HG02798 (cell line): Measurements from ENCODE around the gene AFAP1.
A peak's percentile ranks its signal among the peaks of the same experiment; 100 is the strongest.

Experiments
- ATAC-seq: cut with Tn5 transposase; IDR thresholded peaks from one replicate; pipeline ENCODE4 v1.9.1; 2021; ENCODE audit warnings: mild to moderate bottlenecking; ENCODE audit not compliant: unreplicated experiment, poor library complexity

The AFAP1 gene

DNA sequence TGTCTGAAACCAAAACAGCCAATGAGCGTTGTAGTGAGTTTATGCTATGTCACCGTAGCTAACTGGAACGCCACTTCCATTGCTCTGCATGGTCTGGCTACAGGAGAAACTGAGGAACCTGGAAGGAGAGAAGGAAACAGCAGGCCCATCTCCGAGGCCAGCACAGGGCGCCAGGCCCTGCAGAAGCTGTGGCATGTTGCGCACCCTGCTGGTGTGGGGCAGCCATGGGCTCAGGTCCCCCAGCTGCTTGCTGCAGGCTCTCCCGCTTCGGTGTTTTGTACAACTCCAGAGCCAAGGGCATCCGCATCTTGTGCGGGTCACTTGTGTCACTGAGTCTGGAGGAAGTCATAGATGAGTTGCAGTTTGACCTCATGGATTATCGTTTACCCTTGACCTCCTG, 89.2 kb downstream of the AFAP1 start:
- ATAC-seq = no peak

GRCh38 chr4:7847206-7847605, 92.5 kb downstream of the AFAP1 start:
- ATAC-seq = no peak

- ATAC-seq = no peak
Measured at GRCh38 chr4:7845493-7846128, 94.0 kb downstream of the AFAP1 start.

DNA sequence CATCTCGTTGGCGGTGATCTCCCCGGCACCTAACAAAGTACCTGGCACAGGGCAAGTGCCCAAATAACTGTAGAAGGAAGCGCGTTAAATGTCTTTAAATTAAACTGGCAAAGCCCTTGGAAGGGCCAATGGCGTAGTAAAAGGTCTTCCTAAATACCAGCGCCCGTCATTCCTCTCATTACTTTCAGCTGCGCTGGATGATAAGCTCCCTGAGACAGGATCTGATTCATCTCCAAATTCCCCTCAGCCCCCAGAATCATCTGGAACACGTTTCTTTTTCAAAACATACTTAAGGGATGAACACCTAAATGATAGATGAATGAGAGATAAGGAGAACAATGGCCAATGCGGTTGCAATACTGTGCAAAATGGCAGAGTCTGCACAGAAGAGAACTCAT, 95.1 kb downstream of the AFAP1 start:
- ATAC-seq = no peak

- ATAC-seq = no peak
Measured at GRCh38 chr4:7843831-7844593, 95.6 kb downstream of the AFAP1 start.

DNA sequence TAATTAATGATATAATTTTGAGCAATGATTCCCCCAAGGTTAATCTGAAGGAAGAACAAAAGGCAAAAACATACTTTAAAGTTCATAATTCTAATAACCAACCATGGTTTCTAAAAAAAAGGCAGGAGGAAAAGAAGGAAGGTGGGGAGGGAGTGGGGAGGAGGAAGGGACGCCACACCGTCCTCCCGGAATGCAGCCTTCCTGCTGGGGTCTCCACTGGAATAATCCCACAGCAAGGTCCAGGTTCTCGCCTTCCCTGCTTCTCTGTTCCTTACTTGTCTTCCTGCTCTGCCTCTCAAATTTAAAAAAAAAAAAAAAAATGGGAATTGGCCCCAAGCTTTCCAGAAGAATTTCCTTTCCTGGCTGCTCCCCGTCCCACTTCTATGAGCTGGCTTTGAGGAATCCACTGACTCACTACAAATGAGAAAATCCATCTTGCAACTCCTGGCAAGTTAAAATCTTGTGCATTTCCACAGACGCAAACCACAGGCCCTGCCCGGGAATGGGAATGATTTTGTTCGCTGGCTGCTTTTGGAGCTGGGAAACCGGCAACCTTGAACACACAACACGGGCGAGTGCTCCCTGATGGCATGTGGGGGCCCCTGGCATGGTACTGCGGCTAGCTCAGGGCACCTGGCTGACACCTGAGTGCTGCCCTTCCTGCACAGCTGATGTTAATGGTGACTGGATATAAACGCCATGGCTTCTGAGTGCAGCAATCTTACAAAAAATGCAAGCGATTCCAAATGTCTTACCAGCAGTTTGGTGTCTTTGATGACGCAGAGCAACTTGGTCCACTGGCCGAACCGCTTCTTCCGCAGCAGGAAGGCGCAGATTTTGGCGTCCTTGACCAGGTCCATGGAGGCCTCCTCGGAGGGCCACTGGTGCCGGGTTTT, 97.0 kb downstream of the AFAP1 start:
- ATAC-seq = no peak

DNA sequence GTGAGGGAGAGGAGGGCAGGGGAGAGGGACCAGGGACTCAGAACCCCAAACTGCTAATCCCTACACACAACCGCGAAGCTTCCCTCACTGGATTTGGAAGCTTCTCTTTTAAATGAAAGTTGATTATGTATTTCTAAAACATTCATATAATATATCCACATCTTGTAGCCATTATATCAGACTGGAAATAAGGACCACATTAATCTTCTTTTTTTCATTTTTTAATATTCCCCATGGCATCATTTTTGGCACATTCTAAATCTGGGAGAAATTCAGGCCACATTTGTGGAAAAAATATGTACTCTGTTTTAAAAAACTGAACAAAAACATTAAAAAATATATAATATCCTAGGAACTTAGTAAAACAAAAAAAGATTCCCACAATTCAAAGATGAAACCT, 97.8 kb downstream of the AFAP1 start:
- no peak for ATAC-seq

GRCh38 chr4:7841071-7841470, 98.6 kb downstream of the AFAP1 start:
- ATAC-seq = no peak

DNA sequence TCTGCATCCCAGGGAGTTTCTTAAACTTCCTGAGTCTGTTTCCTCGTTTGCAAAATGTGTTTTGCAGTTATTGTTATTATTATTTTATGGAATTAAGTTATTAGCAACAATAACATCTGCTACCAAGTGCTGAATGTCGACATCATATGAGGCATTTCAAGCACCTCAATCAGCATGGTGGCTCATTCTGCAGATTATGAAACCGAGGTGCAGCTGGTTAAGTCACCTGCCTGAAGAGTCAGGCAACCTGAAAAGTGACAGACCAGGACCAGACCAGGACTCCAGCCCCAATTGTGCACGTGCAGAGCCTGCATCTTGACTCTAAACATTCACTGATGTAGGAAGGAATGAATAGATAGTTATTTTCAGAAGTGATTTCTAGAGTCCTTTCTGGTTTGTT, 99.8 kb downstream of the AFAP1 start:
- no peak for ATAC-seq

GRCh38 chr4:7838136-7838782, 101.4 kb downstream of the AFAP1 start:
- ATAC-seq = no peak

- ATAC-seq = no peak
Measured at GRCh38 chr4:7837597-7838135, 102.0 kb downstream of the AFAP1 start.

DNA sequence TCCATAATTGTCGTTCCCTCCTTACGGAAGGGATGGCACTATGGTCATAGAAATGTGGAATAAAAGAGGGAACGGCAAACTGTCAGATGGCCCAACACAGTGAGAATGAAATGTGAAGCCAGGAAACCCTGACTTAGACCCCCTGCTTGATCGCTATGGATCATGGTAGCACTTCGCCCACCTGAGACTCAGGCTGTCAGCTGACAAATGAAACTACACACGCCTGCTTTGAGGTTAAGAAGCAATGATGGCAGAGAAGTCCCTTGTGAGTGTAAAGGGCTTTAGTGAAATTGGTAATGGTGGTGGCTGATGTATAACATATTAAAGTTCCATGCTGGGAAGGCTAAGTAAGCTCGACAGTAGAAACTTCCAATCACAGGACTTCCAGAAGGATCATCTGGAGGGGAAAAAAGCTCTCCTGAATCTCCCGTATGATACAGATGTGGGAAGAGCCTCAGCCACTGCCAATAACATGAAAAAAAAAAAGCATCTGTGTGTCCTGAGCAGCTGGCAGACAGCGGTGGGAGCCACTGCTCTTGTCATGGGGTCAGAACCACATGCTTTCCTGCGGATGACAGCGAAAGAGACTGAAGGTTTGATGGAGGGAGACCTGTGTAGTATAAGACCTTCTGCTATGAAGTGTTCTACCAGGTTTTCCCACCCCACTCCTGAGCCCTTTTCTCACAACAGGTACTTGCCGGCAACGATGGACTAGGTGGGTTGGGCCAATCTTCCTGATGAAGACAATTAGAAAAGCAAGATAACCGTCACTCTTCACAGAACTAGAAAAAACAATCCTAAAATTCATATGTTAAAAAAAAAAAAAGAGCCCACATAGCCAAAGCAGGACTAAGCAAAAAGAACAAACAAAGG, 107.6 kb downstream of the AFAP1 start:
- ATAC-seq = no peak

DNA sequence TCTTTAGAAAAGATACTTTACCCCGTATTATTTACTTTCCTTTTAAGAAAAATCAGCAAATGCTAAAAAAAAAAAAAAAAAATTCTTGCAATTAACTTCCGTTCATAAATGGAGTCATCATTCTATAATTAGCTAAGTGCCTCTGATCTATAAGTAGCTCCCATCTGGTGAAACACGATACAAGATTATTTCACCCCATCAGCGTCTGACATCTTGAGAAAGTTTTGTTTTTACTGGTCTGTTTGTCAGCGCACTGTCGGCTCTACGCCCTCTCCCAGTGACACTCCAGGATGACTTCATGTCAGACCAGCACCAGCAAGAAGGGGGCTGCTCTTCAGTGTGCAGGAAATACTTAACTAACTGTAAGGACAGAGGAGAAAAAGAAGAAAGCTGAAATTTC, 108.3 kb downstream of the AFAP1 start:
- peak; percentile 70 for ATAC-seq

DNA sequence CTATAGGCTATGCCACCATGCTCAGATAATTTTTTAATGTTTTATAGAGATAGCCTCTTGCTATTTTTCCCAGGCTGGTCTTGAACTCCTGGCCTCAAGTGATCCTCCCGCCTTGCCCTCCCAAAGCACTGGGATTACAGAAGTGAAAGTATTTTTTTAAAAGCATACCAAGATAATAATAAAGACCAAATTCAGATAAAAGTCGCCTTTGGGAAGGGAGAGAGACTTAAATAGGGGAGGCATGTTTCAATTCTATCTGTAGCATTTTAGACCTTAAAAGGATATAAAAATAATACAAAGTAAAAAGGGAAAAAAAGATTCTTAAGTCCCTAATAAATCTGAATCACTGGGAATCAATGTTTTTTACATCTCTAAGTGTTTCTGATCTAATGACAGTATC, 108.9 kb downstream of the AFAP1 start:
- ATAC-seq = no peak

DNA sequence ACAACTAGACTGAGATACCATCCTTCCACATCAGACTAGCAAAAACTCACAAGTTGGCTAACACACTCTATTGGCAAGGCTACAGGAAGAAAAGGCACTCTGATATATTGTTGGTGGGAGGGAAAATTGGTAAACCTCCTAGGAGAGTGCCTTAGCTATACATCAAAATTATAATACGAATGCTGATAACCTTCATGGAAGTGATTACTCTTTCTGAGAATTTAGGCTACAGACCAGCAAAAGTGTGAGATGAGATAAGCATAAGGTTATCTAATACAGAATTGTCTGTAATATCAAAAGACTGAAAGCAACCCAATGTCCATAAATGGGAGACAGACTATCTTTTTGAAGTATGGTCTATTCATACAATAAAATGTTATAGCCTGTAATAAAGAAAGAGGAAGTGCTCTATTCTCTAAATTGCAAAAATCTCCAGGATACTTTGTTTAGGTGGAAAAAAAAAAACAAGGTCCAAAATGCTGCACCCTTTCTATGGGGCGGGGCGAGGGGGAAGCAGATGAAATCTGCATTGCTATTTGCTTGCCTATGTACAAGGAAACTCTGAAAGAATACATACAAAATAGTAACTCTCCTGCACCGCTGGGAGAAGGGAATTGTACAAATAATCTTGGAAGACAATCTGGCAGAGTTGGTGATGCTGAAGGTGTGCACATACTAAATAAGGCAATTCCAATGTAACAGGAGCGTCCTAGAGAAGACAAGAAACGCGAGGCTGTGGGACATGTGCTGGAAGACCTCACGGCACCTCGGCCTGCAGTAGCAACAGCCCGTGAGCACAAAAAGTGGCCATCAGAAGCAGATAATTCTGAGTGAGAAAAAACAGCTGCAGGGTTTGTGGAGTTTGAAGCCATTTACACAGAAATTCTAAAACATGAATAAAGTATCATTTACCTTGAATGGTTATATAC, 109.7 kb downstream of the AFAP1 start:
- no peak for ATAC-seq

DNA sequence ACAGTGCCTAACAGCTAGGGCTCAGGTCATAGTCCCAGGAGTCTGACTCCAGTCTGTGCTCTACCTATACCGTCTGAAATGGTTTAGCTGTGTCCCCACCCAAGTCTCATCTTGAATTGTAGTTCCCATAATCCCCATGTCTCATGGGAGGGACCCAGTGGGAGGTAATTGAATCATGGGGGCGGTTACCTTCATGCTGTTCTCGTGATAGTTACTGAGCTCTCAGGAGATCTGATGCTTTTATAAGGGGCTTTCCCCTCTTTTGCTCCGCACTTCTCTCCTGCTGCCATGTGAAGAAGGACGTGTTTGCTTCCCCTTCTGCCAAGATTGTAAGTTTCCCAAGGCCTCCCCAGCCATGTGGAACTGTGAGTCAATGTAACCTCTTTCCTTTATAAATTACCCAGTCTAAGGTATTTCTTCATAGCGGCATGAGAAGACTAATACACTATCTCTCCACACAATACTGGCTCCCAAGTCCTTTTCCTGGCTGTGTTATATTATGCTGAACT, 110.8 kb downstream of the AFAP1 start:
- ATAC-seq = no peak

DNA sequence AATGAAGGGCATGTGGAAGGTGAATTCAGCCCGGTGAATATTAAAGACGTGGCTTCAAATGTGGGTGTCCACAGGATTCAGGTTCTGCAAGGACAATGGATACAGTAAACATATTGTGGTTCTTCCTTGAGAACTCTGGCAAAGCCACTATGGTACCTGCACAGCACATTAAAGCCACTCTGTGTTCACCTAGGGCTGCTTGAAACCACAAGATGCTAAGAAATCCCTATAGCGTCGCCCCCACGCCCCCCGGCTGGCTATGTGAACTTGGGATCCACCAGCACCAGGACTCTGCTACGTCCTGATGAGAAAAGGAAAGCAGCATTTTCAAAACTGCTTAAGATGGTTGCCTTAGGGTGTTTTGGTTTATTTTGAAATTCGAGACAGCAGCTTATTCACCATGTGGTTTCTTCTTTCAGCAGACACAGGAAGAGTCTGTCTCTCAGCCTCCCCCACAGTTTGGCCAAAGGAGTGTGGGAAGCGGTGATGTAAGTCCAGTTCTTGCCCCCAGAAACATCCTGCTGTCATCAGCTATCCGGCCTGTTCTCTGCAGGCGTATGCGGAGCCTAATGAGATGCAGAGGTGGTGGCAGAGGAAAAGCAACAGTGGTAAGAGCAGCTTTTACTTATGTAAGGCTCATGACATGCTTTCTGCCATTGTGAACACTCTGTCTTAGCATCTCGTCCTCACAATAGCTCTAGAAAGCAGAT, 111.5 kb downstream of the AFAP1 start:
- no peak for ATAC-seq

DNA sequence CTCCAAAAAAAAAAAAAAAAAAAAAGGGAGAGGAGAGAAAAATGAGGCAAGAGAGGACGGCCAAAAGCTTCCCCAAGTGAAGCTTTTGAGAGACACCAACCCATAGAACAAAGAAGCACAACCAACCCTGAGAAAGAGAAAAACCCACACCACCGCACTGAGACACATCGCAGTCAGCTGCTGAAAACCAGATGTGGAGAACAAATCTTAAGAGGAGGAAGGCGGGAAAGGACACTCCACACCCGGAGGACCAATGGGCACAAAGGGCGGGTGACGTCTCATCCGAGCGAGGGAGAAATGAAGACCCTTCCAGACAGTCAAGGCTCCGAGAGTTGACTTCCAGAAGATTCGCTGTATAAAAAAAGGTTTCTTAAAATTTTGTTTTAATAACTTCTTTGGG, 112.1 kb downstream of the AFAP1 start:
- no peak for ATAC-seq
